Measurements from ENCODE around the gene PGM1.

PGM1 gene

DNA sequence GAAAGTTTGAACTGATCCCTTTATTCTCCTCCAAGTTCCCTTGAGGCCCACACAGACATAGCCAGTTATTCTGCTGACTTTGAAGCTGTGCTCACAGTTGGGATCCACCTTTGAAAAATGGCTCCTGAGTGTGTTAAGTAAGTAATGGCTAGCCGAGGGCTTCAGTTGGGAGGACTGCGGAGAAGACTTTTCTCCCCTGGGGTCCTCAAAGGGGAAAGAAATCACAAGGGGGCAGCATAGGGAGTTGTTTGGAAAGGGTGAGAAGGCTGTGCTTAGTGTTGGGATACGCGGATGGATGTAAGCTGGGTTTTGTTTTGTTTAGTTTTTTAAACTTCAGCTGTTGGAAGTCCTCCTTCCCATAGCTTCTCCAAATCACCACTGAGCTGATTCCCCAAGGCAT, 8.3 kb downstream of the PGM1 start:
- no peak for DNase-seq

DNA sequence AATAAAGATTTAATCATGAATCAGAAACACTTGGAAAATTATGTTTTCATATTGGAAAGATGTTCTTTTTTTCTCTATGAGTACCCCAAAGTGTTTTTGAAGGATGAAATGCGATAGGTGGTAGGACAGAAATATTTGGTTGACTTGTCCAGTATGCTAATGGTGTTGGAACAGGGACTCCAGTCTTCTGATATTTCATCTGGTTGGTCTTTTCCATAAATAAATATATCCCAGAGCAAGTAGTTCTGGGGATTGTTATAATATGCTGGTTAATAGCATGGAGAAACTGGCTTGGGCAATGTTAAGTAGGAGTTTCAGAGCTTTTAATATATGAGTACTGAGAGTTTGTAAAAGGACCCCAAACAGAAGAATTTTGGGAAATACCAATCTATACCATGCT, 8.7 kb downstream of the PGM1 start:
- no peak for DNase-seq

DNA sequence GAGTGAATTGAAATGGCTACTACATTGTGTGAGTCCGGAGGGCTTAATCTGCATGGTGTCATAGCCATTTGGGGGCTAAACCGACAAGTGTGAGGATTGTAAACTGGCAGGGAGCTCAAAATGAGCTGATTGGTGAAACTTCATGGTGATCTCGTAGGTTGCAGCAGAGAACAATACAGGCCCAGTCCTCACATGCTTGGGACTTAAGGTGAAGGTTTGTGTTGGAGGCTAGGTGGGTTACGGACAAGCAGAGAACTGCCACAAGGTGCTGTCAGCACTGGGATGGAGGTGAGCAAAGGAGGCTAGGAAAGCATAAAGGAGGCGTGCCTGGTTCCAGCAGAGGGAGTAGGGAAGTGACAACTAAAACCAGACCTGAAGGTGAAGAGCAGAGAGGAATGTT, 9.4 kb downstream of the PGM1 start:
- DNase-seq: no peak

DNA sequence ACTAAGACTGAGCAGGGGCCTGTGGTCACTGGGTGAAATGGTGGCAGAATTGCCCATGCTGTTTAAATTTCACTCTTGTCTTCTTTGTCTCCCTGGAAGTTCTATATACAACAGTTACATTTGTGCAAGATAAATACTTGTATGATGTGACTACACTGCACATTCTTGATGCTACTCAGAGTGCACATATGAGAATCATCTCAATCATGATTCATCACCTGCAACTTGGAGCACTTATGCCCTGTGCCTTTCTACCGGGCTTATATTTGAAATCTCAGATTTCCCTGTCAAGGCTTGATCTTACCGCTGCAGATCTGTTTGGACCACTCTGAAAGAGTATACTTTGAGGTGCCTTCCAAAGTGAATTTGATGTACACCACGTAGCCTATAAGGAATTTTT, 10.6 kb downstream of the PGM1 start:
- DNase-seq: no peak

DNA sequence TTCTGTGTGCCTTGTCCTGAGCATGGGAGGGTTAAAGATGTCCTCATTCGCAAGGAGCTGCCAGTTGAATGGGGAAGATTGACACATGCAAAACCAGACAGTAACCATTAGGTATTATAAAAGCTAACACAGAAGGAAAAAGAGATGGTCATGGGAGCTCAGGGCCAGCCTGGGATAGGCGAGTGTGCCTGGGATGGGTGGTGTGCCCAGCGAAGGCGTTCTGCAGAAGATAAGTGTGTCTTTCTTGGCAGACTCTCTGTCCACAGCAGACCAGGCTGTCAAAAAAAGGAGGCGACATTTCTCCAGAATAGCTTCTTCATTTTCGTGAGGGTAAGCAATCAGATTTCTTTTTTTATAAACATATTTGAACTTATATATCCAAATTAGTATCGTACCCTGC, 14.1 kb downstream of the PGM1 start:
- no peak for DNase-seq

DNA sequence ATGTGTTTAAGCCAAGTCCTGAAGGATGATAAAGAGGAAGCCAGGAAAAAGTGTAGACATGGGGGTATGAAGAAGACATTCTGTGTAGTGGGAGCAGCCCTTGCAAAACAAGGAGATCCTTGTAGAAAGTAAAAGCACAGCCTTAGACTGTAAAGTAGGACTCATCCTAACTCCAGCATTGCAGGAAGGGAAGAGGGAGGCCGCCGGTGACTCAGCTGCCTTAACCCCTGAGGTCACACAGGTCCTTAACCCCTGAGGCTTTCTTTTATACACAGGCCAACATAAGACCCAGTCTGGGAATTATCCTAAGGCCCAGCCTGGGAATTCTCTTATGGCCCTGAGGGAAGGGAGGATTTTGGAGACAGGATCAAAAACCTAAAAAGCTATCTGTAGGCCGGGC, 18.0 kb downstream of the PGM1 start:
- no peak for DNase-seq

DNA sequence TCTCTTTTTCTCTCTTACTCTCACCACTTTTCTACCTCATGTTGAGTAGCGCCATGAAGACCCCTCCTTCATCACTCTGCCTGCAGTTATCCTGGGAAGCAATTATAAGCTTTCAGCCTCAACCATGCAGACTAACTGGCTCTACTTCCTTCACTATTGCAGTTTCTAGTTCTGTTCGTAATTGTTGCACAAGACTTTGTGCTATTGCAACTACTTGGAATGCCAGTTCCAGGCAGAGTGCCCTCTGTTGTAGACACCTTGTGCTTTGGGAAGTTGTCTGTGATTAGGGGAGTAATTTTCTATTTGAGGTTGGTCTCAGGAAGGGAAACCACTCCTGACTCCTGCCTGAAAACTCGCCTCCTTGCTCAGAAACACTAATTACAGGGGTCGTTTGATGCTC, 19.4 kb downstream of the PGM1 start:
- DNase-seq: no peak

DNA sequence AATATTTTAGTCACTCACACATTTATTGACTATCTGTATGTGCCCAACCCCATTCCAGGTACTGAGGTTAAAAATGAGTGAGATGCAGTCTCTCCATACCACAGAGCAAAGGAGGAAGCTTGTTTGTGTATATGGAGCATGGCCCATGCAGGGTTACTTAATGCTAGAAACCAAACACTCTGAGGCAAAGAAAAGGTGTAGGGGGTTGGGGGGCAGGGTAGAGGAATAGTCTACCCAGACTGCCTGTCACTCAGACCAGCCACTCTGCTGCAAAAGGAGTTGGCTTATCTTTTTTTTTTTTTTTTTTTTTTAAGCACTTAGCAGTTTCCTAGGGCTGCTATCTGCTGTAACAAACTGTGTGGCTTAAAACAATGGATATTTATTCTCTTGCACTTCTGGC, 19.8 kb downstream of the PGM1 start:
- no peak for DNase-seq

DNA sequence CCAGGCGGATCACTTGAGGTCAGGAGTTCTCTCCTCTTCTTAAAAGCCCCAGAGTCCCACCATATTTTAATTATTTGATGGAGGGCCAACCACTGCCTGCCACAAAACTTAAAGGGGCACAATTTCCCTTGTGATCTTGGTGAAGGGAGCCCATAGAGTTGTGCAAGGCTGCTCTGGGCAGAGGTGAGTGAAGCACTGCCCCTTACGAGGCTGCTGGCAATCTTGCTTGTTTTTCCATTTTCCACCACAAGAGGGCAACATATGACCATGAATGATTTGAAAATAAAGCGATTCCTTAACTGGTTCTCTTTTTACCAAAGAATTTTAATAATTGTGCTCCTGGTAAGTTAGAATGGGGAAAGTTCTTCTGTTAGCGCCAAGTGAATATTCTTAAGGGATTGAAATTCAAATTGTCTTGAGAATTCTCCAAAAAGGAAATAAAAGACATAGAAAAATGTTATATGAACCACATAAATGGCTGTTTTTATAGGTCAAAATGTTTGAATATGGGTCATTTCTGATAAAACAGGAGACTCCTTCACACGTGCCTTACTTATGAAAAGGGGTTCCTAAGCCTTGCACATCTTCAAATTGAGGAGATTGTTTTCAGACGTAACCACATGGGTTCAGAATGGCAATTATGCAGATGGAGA, 22.7 kb downstream of the PGM1 start:
- peak; percentile 83 for DNase-seq

DNA sequence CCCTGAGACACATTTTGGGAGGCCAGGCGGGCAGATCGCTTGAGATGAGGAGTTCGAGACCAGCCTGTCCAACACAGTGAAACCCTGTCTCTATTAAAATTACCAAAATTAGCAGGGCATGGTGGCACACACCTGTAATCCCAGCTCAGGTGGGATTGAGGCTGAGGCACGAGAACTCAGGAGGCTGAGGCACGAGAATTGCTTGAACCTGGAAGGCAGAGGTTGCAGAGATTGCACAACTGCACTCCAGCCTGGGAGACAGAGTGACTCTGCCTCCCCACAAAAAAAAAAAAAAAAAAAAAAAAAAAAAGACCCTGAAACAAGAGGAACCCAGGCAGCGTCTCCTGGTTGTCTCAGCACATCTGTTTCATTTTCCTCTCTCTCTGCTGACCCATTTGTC, 24.2 kb downstream of the PGM1 start:
- no peak for DNase-seq

DNA sequence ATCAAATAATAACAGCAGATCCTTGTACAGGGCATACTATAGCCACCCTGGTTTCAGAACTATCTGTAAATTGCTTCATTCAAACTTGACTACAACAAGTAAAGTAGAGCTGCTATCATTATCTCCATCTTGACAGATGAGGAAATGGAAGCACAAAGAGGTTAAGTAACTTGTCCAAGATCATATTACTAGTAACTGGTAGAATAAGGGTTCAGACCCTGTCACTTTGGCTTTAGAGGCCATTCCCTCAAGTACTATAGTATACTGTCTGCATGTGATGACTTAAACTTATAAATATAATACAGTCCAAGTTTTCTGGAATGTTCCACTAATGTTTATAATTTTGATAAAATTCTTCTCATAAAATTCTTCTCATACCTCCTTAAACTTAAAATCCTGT, 24.8 kb downstream of the PGM1 start:
- DNase-seq: no peak

DNA sequence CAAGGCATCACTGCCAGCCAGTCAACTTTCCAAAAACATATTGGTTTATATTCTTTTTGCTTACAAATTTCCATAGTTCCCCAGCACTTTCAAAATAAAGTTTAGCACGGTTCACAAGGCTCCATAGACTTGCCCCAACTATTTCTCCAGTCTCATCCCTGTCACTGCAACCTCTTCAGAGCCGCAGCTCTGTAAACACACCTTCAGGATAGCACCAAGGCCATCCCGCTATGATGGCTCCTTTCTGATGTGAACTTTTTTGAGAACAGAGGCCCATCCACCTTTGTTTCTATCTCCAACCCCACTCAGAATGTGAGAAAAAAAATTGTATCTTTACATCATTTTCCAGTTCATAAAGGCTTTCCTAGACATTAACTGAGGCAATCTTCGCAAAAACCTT, 26.3 kb downstream of the PGM1 start:
- no peak for DNase-seq

DNA sequence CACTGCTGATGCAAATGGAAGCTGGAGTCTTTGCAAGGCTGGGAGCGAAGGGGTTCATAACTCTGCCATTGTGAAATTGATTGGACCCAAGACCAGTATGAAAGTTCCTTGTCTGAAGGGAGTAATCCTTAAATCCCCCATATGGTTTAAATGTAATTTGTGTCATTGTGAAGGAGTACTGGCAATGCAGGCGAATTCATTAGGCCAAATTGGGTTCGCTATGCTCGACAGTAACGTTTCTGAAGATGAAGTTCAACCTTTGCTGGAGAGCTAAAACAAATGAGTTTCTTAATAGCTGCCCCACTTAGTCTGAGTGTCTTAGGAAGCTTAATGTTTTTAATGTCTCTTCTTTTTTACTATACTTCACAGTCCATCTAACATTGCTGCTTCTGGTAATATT, 27.5 kb downstream of the PGM1 start:
- no peak for DNase-seq

DNA sequence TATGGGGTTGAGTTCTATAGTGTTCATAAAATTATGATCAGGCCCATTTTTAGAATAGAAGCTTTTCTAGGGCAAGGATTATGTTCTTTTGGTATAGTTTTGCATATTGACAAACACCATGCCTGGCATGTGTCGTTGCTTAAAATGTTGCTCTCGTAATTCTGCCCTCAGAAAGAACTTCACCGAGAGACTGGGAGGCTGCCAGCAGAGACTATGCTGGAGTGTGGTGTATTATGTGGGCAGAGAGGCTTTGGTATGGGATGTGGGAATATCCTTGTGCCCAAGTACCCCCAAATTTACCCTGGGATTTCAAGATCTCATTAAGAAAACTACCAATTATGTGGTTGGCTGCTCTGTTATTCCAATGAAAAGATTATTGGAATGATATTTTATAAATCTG, 27.9 kb downstream of the PGM1 start:
- no peak for DNase-seq

DNA sequence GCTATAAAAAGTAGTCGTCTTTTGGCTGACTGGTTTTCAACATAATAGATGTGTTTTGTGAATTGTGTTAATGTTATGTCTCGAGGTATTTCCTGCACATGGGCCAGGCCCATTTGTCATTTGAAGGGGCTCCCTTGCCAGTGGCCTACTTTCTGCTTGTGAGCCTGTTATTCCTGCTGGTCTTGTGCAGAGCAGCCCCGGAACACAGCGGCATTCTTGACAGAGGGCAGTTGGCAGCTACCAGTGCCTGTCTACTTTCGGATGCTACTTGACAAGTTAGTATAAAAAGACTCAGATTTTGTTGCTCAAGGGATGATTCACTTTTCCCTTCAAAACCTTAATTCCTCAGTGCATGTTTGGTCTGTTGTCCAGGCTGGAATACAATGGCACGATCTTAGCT, 28.5 kb downstream of the PGM1 start:
- DNase-seq: no peak

DNA sequence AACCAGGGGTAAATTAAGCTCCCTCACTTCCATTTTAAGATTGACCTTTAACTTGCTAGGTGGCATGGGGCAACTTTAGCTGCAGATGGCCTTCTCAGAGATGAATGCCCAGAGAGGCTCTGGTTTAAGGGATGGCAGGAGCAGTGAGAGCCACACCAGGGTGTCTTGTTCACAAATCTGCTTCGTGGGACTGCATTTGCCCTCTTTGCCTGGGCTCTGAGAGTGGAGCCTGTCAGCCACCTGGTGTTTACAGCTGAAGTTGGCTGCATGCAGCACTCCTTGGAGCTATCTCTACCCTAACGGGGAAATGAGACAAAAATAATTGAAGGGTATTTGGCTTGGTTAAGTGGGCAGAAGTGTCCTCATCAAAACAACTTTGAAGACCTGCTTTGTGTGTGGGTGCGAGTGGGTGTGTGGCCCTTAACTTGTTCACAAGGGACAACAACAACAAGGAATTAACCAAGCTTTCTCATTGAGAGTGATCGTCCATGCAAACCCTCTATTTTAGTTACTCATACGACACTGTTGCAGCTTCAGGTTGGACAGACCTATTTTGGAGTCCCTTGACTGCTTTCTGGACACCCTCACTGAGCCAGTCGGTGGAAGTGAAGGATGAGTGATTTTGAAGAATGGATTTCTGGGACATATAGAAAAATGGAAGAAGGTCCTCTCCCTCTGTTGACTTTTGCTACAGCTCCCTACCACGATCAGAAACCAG, 29.8 kb downstream of the PGM1 start:
- DNase-seq: no peak

DNA sequence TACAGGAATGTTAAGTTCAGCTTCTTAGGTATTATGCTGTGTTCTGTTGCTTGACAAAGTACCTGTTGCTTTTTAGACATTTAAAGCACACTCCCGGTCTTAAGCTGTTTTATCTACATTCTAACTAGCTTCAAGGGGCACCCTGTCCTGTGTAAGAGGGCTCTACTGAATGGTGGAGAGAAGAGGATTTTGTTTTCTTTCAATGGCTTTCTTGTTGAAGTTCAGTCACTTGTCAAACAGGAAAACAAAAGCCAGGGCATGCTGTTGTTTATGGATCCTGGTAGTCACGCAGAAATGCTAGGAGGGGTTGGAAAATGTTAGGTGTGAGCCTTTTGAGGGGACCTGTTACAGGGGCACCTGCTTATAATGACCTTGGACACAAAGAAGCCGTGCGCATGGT, 30.7 kb downstream of the PGM1 start:
- no peak for DNase-seq

DNA sequence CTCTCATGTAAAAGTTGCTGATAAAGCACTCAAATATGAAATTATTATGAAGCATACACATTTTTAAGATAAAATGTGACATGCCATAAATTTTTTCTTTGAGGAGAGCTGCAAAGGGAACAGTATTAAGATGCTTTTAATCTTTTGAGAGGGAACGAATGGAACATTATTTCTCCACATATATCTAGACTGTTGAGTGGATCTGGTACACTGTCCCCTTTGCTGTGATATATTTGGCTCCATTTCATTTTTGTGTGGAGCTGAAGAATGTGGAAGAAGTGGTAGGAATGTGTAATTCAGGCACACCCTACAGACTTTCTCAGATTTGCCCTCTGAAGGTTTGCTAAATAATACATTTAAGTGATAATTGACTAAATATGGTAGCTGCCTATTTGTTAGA, 31.7 kb downstream of the PGM1 start:
- DNase-seq: no peak

DNA sequence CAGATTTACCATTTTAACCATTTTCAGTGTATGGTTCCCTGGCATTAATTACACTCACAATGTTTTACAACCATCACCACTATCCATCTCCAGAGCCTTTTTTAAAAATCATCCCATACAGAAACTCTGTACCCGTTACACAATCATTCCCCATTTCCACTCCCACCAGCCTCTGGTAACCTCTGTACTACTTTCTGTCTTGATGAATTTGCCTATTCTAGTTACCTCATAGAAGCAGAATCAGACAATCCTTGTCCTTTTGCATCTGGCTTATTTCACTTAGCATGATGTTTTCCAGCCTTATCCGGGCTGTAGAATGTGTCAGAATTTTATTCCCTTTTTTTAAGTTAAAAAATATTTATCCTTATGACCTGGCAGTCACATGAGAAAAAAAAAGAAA, 33.0 kb downstream of the PGM1 start:
- DNase-seq: no peak

DNA sequence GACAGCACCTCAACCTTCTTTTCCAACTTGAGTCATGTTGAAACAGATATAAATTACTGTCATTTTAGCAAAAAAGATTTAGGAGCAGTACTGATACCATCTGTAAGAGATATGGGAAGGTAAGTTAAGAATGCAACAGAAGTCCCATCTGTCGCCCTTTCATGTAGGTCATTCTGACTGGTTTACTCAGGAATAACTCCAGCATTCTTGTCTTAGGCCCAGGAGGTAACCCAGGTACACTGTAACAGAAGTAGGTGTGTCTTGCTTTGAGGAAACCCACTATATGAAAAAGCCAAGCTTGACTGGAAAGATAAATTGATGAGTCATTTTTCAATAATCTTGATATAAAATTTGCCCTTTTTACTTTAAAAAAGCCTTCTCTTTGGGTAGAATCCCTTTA, 35.4 kb downstream of the PGM1 start:
- no peak for DNase-seq

DNA sequence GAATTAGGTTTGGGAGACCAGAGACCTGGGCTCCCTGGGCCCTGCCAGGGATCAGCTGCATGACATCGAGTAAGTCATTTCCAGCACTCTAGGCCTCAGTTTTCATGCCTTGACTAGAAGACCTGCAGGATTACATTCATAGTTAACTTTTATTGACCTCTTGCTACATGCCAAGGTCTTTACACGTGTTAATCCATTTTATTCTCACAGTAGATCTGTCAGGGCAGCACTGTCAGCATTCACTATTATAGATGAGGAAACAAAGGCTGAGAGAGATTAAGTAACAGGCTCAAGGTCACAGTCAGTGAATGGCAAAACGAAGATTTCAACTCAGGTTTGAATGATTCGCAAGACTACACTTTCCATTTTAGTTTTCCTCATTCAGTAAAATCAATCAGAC, 37.0 kb downstream of the PGM1 start:
- DNase-seq: no peak

DNA sequence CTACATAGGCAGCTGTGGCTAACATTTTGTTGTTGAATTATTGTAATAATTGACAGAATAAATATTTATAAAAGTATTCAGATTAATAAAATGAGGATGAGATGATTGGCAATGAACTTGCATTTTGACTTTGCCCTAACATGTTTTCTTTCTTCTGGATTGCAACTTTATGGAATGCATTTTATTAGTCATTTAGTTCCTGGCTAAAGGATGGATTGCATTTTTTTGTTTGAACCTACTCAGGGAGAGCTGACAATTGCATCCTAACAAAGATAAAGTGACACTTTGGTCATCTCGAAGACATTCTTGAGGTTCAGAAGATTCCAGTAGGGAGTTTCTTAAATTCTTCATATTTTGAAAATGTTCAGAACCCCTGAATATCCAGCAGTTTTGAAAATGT, 37.5 kb downstream of the PGM1 start:
- DNase-seq: no peak

DNA sequence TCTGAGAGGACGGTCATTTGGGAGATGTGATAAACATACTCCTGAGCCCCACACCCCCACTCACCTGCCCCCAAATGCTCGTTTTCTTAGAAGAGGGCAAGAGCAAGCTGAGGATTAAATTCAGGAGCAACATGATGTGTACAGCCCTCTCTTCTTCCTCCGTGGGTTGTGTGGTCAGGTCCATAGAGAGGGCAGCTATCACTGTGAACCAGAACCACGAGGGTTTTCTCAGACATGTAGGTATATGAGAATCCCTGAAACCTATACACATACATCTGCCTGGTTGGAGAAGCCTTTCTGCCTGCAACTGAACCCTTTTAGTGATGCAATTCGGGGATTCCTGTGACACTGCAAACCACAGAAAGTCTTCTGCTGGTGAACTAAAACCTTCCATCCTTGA, 38.9 kb downstream of the PGM1 start:
- DNase-seq: no peak

DNA sequence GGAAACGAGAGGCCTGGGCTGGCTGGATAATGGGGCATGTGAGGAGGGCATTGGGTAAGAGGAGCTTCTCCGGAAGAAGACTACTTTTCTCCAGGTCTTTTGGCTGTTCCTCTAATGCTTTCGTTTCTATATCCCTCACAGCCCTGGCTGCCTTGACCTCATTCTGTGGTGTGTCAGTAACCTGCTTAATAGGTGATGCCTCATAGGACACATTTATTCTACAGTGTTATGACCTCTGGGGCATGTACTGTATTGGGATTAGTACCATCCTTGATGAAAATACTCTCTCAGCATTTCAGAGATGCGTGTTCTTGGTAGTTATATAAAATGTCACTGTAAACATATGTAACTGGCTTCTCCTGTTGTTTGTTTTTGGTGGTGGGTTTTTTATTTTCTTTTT, 40.1 kb downstream of the PGM1 start:
- no peak for DNase-seq

DNA sequence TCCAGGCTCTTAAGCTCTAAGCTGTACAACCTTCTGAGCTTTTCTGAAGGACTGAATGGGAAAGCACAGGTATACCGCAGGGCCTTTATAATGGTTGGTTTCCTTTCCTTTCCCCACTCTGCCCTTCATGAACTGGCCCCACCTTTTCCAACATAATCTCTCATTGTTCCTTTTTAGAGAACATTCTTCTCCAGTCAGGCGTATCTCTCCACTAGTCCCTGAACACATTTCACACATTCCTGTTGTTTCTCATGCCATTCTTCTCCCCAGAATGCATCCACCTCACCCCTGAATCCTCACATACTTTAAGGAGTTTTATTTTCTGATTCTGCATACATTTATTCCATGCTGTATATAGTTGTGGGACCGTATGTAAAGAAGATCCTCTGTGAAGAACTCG, 41.3 kb downstream of the PGM1 start:
- DNase-seq: no peak
